K562 (cell line): ENCODE data around the gene NUP210. TPM values are rescaled to one million over a fixed set of nuclear protein-coding genes. Genes with fewer than 3 reads are reported as not detected.
A peak's percentile ranks its signal among the peaks of the same experiment; 100 is the strongest.

ENCODE experiments used
- ARNT ChIP-seq, 2 experiments: fragments of 450-650 bp; IDR thresholded peaks; 2 replicates each; pipeline ENCODE4 v1.6.1; 2016; ENCODE audit warnings: mild to moderate bottlenecking in 1 of 2
- CREB1 ChIP-seq, 2 experiments: sonication (generic) in 1 of 2; formaldehyde crosslinking in 1 of 2; IDR thresholded peaks; 2 replicates each; pipeline versions ENCODE4 v1.6.1 to v1.8.0; 2012 to 2022; ENCODE audit warnings: inconsistent platforms in 1 of 2, mild to moderate bottlenecking in 1 of 2, missing genetic modification reagents in 1 of 2, moderate library complexity in 1 of 2
- CREB3 ChIP-seq: fragments of 450-650 bp; conservative IDR thresholded peaks from 2 replicates; pipeline ENCODE4 v1.6.1; 2016; ENCODE audit warnings: missing genetic modification characterization, low read depth, mild to moderate bottlenecking, missing compliant biosample characterization, moderate library complexity
- CREM ChIP-seq: IDR thresholded peaks from 2 replicates; pipeline ENCODE4 v1.6.1; 2014; ENCODE audit warnings: antibody characterized with exemption, low read depth
- DPF2 ChIP-seq: fragments of 450-650 bp; IDR thresholded peaks from 2 replicates; pipeline ENCODE4 v1.6.1; 2016
- LARP7 ChIP-seq: fragments of 450-650 bp; IDR thresholded peaks from 2 replicates; pipeline ENCODE4 v1.6.1; 2016
- MLLT1 ChIP-seq, 2 experiments: fragments of 450-650 bp; IDR thresholded peaks; 2 replicates each; pipeline ENCODE4 v1.6.1; 2016
- MTF1 ChIP-seq: fragments of 250-450 bp; sonication (Bioruptor Pico); IDR thresholded peaks from 2 replicates; pipeline ENCODE4 v1.9.0; 2021; ENCODE audit warnings: moderate library complexity, mild to moderate bottlenecking, inconsistent platforms, borderline replicate concordance
- NFRKB ChIP-seq: fragments of 450-650 bp; IDR thresholded peaks from 2 replicates; pipeline ENCODE4 v1.6.1; 2016; ENCODE audit warnings: low read depth
- PML ChIP-seq: IDR thresholded peaks from 2 replicates; pipeline ENCODE4 v1.6.1; 2012; ENCODE audit warnings: low read length, inconsistent platforms
- SIN3B ChIP-seq: fragments of 450-650 bp; IDR thresholded peaks from 2 replicates; pipeline ENCODE4 v1.6.1; 2017; ENCODE audit warnings: low read depth, mild to moderate bottlenecking, moderate library complexity
- SIX5 ChIP-seq, 2 experiments: IDR thresholded peaks; 2 replicates each; pipeline ENCODE4 v1.6.1; 2011; ENCODE audit warnings: low read length in 2 of 2, borderline replicate concordance in 1 of 2, low read depth in 1 of 2, mild to moderate bottlenecking in 1 of 2, moderate library complexity in 1 of 2; ENCODE audit not compliant: insufficient read depth in 1 of 2
- SMAD4 ChIP-seq: fragments of 250-450 bp; sonication (Bioruptor Pico); conservative IDR thresholded peaks from 2 replicates; pipeline ENCODE4 v1.8.0; 2021; ENCODE audit warnings: inconsistent platforms, mild to moderate bottlenecking, moderate library complexity
- STAT5B ChIP-seq: fragments of 250-450 bp; sonication (Bioruptor Pico); IDR thresholded peaks from 2 replicates; pipeline ENCODE4 v1.8.0; 2021; ENCODE audit warnings: mild to moderate bottlenecking, inconsistent platforms
- THAP12 ChIP-seq: fragments of 250-450 bp; sonication (Bioruptor Pico); IDR thresholded peaks from 2 replicates; pipeline ENCODE4 v1.9.0; 2021; ENCODE audit warnings: mild to moderate bottlenecking, inconsistent platforms
- ZNF175 ChIP-seq: fragments of 200-800 bp; sonication (Bioruptor generic); IDR thresholded peaks from 2 replicates; pipeline ENCODE4 v1.6.1; 2016; ENCODE audit warnings: low read depth, mild to moderate bottlenecking, missing genetic modification characterization, missing compliant biosample characterization
- polyA plus RNA-seq, 8 experiments: library from polyadenylated mRNA; depleted of rRNA in 4 of 8; stranded (reverse) in 5 of 8; unstranded in 3 of 8; fragments of >200 nt; fragmentation: Nextera tagmentation in 2 of 8; fragmentation: Illumina TruSeq in 1 of 8; extraction: Ambion mirVana in 2 of 8; extraction: Trizol in 1 of 8; gene quantifications; 2 replicates each; pipeline versions ENCODE4 v1.2.1 to v1.2.3, GENCODE V29; 2011 to 2014; ENCODE audit warnings: inconsistent platforms in 1 of 8, missing spikeins in 1 of 8
- total RNA-seq, 7 experiments: library from RNA; depleted of rRNA in 6 of 7; stranded (reverse); fragments of >200 nt in 6 of 7; fragmentation: Illumina TruSeq in 2 of 7; extraction: Trizol in 2 of 7; gene quantifications; 2 replicates each; pipeline versions ENCODE4 v1.2.1 to v1.2.3, GENCODE V29; 2011 to 2021; ENCODE audit warnings: low replicate concordance in 1 of 7

Gene NUP210
- total and polyA plus RNA-seq, 9 of the 15 experiments (the other 6 are each of a cell fraction or from before 2014, with no cell fraction given): 1.2 to 138 (median 44.0) TPM

- peak; percentile 79; the same call in 1 of the 2 replicates for TF ChIP-seq CREB3 (tag)
- peak in 1 of 2 experiments; percentile 57; a peak in 2 of 4 replicates for TF ChIP-seq MLLT1 (IDR thresholded peaks at IDR 0.05)
- TF ChIP-seq SIN3B: no peak
- peak; percentile 65 to 77; a peak in 2 of 4 replicates for TF ChIP-seq ARNT (IDR thresholded peaks at IDR 0.05)
- no peak for TF ChIP-seq SIX5 (IDR thresholded peaks at IDR 0.05; ENCODE audit: borderline replicate concordance in 1 of 2, insufficient read depth in 1 of 2, low read depth in 1 of 2, low read length in 2 of 2)
- peak; percentile 78 for TF ChIP-seq DPF2
- peak; percentile 68 for TF ChIP-seq SMAD4 (CRISPR knock-in tag)
- TF ChIP-seq THAP12 (CRISPR knock-in tag): no peak
- TF ChIP-seq NFRKB: peak; percentile 94
- no peak for TF ChIP-seq LARP7
- peak; percentile 90 for TF ChIP-seq ZNF175 (CRISPR knock-in tag)
- no peak for TF ChIP-seq STAT5B
- peak; percentile 84 for TF ChIP-seq CREM
- TF ChIP-seq MTF1: 0 out of 2 replicates have a peak, but pooled peaks have one; percentile 4
- peak; percentile 54; the same call in 1 of the 2 replicates for TF ChIP-seq PML
- peak; percentile 67; the same call in 1 of the 2 replicates for TF ChIP-seq CREB1 (IDR thresholded peaks at IDR 0.05)
- peak; percentile 67; the same call in 1 of the 2 replicates for TF ChIP-seq CREB1 (CRISPR knock-in tag; IDR thresholded peaks at IDR 0.05)
Measured at GRCh38 chr3:13420831-13421765, 976 bp upstream of the NUP210 start (continued).
